Measurements from ENCODE around the gene TMEM183A. TPM values are rescaled to one million over a fixed set of nuclear protein-coding genes. Genes with fewer than 3 reads are reported as not detected.

Gene TMEM183A
- total and polyA plus RNA-seq, 9 of the 15 experiments (the other 6 are each of a cell fraction or from before 2014, with no cell fraction given), result 23.4 to 190 (median 124) TPM

DNA sequence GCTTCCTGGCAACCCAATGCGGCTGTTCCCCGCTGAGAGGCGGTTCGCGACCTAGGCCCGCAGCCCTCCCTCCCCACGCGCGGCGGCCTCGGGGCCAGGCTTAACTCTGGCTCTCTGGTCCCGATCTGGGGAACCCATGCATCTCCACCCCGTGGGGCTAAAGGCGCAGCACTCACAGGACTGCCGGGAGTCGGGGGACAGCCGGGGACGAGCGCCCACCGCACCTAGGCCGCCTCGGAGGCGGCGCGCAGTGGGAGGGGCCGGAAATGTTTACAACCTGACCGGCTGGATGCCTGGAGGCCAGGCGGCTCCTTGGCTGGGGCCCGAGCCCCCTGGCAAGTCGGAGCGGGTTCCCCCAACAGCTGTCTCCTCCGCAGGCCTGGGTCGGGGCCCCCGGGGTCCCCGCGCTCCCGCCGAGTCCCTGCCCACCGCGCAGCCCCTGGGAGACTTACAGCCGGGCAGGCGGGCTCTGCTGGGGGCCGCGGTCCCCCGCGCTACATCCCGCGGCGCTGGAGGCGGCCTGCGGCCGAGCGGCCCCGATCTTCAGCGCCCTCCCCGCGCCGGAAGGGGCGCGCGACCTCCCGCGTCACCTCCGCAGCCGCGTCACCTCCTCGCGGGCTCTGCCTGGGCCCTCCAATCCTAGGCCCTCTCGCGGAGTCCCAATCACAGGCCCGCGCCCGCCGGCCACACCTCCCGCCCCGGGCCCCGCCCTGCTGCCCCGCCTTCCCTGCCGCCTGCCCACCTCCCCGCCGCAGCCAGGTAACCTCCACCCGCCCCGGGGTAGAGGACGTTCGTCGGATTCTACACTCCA lies 49.2 kb upstream of the TMEM183A start, which contains the start of gene ADIPOR1 (continued):
- no peak for TF ChIP-seq SRSF7 (optimal IDR thresholded peaks at IDR 0.05; ENCODE audit: low read depth, low read length)
- no peak for TF ChIP-seq ZNF766 (CRISPR knock-in tag; conservative IDR thresholded peaks at IDR 0.05)
- peak; percentile 68 for TF ChIP-seq ATF1 (CRISPR knock-in tag; IDR thresholded peaks at IDR 0.05)
- TF ChIP-seq ATF1 (tag; IDR thresholded peaks at IDR 0.05), result peak; percentile 92
- TF ChIP-seq, protein P1, sequence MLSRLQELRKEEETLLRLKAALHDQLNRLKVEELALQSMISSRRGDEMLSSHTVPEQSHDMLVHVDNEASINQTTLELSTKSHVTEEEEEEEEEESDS (CRISPR knock-in tag; IDR thresholded peaks at IDR 0.05), result no peak
- TF ChIP-seq, protein P2, sequence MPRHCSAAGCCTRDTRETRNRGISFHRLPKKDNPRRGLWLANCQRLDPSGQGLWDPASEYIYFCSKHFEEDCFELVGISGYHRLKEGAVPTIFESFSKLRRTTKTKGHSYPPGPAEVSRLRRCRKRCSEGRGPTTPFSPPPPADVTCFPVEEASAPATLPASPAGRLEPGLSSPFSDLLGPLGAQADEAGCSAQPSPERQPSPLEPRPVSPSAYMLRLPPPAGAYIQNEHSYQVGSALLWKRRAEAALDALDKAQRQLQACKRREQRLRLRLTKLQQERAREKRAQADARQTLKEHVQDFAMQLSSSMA (CRISPR knock-in tag; IDR thresholded peaks at IDR 0.05), result 0 out of 2 replicates have a peak, but pooled peaks have one; percentile 47
- 0 out of 2 replicates have a peak, but pooled peaks have one; percentile 1 for TF ChIP-seq HNRNPL (IDR thresholded peaks at IDR 0.05; ENCODE audit: low read depth, low read length)
- no peak for TF ChIP-seq ZNF24 (IDR thresholded peaks at IDR 0.05)
- peak; percentile 56; the same call in 1 of the 2 replicates for TF ChIP-seq ZNF717 (CRISPR knock-in tag; IDR thresholded peaks at IDR 0.05)
- peak; percentile 72 for TF ChIP-seq C11orf30 (IDR thresholded peaks at IDR 0.05; ENCODE audit: low read depth)
- TF ChIP-seq HDAC1 (IDR thresholded peaks at IDR 0.05), result peak in 1 of 2 experiments; percentile 74; a peak in 2 of 4 replicates
- TF ChIP-seq, protein P3, sequence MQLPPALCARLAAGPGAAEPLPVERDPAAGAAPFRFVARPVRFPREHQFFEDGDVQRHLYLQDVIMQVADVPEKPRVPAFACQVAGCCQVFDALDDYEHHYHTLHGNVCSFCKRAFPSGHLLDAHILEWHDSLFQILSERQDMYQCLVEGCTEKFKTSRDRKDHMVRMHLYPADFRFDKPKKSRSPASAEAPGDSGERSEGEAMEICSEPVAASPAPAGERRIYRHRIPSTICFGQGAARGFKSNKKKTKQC (CRISPR knock-in tag; IDR thresholded peaks at IDR 0.05), result 0 out of 2 replicates have a peak, but pooled peaks have one; percentile 22
- TF ChIP-seq, protein P4, sequence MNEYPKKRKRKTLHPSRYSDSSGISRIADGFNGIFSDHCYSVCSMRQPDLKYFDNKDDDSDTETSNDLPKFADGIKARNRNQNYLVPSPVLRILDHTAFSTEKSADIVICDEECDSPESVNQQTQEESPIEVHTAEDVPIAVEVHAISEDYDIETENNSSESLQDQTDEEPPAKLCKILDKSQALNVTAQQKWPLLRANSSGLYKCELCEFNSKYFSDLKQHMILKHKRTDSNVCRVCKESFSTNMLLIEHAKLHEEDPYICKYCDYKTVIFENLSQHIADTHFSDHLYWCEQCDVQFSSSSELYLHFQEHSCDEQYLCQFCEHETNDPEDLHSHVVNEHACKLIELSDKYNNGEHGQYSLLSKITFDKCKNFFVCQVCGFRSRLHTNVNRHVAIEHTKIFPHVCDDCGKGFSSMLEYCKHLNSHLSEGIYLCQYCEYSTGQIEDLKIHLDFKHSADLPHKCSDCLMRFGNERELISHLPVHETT (CRISPR knock-in tag; conservative IDR thresholded peaks at IDR 0.05 in 1 of 2, IDR thresholded peaks at IDR 0.05 in 1 of 2), result no peak
- TF ChIP-seq, protein P5, sequence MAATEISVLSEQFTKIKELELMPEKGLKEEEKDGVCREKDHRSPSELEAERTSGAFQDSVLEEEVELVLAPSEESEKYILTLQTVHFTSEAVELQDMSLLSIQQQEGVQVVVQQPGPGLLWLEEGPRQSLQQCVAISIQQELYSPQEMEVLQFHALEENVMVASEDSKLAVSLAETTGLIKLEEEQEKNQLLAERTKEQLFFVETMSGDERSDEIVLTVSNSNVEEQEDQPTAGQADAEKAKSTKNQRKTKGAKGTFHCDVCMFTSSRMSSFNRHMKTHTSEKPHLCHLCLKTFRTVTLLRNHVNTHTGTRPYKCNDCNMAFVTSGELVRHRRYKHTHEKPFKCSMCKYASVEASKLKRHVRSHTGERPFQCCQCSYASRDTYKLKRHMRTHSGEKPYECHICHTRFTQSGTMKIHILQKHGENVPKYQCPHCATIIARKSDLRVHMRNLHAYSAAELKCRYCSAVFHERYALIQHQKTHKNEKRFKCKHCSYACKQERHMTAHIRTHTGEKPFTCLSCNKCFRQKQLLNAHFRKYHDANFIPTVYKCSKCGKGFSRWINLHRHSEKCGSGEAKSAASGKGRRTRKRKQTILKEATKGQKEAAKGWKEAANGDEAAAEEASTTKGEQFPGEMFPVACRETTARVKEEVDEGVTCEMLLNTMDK (IDR thresholded peaks at IDR 0.05; ENCODE audit: borderline replicate concordance, insufficient read depth, low read depth, low read length, poor library complexity, severe bottlenecking), result peak; percentile 53
- TF ChIP-seq, protein P6, sequence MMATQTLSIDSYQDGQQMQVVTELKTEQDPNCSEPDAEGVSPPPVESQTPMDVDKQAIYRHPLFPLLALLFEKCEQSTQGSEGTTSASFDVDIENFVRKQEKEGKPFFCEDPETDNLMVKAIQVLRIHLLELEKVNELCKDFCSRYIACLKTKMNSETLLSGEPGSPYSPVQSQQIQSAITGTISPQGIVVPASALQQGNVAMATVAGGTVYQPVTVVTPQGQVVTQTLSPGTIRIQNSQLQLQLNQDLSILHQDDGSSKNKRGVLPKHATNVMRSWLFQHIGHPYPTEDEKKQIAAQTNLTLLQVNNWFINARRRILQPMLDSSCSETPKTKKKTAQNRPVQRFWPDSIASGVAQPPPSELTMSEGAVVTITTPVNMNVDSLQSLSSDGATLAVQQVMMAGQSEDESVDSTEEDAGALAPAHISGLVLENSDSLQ (IDR thresholded peaks at IDR 0.05), result no peak
- TF ChIP-seq CBX1 (IDR thresholded peaks at IDR 0.05; ENCODE audit: low read depth), result peak; percentile 86; the same call in 1 of the 2 replicates
- no peak for TF ChIP-seq ZNF175 (CRISPR knock-in tag; IDR thresholded peaks at IDR 0.05; ENCODE audit: low read depth)
